ENCODE data around the gene ACOX3.

DNA sequence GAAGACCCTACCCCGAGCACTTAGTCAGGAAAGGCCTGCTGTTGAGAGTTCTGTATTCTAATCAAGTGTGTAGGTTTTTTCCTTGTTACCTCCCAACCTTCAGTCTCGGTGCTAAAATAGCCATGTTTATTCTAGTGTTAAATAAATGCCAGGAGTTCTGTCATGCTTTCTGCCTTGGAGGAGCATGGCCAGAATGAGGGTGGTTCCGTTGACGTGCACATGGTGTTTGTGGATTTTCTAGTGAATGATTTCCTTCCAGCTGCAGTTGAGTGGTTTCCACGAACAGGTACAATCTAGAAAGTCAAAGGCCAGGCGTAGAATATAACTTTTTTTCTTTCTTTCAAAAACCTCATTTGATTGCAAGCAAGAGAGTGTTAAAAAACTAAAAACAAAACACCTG is 21.1 kb upstream of the ACOX3 start:
- TF ChIP-seq, protein P1, sequence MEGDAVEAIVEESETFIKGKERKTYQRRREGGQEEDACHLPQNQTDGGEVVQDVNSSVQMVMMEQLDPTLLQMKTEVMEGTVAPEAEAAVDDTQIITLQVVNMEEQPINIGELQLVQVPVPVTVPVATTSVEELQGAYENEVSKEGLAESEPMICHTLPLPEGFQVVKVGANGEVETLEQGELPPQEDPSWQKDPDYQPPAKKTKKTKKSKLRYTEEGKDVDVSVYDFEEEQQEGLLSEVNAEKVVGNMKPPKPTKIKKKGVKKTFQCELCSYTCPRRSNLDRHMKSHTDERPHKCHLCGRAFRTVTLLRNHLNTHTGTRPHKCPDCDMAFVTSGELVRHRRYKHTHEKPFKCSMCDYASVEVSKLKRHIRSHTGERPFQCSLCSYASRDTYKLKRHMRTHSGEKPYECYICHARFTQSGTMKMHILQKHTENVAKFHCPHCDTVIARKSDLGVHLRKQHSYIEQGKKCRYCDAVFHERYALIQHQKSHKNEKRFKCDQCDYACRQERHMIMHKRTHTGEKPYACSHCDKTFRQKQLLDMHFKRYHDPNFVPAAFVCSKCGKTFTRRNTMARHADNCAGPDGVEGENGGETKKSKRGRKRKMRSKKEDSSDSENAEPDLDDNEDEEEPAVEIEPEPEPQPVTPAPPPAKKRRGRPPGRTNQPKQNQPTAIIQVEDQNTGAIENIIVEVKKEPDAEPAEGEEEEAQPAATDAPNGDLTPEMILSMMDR (IDR thresholded peaks at IDR 0.05): no peak
- TF ChIP-seq POLR2A (IDR thresholded peaks at IDR 0.05): no peak
